Spleen (tissue), 7 donors: Measurements from ENCODE around the gene PVR.
A peak's percentile ranks its signal among the peaks of the same experiment; 100 is the strongest.

Experiments used
- CTCF ChIP-seq, 11 experiments: fragments of 200-600 bp in 7 of 11; fragments of 450-650 bp in 4 of 11; sonication (generic) in 4 of 11; IDR thresholded peaks in 8 of 11; conservative IDR thresholded peaks in 3 of 11; 1 replicate in 7 of 11; 2 replicates in 4 of 11; pipeline versions ENCODE4 v1.4.0 to v1.8.0; 2016 to 2021; ENCODE audit warnings: antibody characterized with exemption in 11 of 11, inconsistent platforms in 4 of 11, mild to moderate bottlenecking in 1 of 11
- POLR2AphosphoS5 ChIP-seq, 3 donors: sonication (generic); formaldehyde crosslinking; IDR thresholded peaks; one replicate each; pipeline ENCODE4 v1.5.1; 2017; ENCODE audit warnings: antibody characterized with exemption in 3 of 3
- donor health status: DM: no; HTN: no; CAD: no; lungs with moderate emphysema.
- donor health status: DM: no; HTN: no; CAD: no.
- donor health status: DM: no; HTN: no; CAD: no.

- no peak for TF ChIP-seq CTCF (IDR thresholded peaks at IDR 0.05 in 8 of 11, conservative IDR thresholded peaks at IDR 0.05 in 3 of 11)
- peak in 2 of 3 donors; percentile 19 to 77 for TF ChIP-seq POLR2AphosphoS5 (IDR thresholded peaks at IDR 0.05)
These were observed 41.5 kb downstream of the PVR start for GRCh38 chr19:44684892-44685863.
